GM15510 (cell line): ENCODE results near the gene PFKL.

Source experiments
- POLR2A ChIP-seq: IDR thresholded peaks from 3 replicates; pipeline ENCODE4 v1.6.1; 2011; ENCODE audit warnings: borderline replicate concordance; ENCODE audit not compliant: insufficient read length; ENCODE audit errors: extremely low read depth

Gene PFKL

GRCh38 chr21:44366586-44367211 is 66.8 kb downstream of the PFKL start:
- TF ChIP-seq POLR2A: no peak

- TF ChIP-seq POLR2A: no peak
Observed at GRCh38 chr21:44368711-44369446, 69.0 kb downstream of the PFKL start.

- no peak for TF ChIP-seq POLR2A
Observed at GRCh38 chr21:44370027-44370735, 70.3 kb downstream of the PFKL start.

GRCh38 chr21:44370786-44371410 is 71.0 kb downstream of the PFKL start:
- TF ChIP-seq POLR2A: no peak

GRCh38 chr21:44371596-44371995 is 71.7 kb downstream of the PFKL start:
- no peak for TF ChIP-seq POLR2A

GRCh38 chr21:44372616-44373015 is 72.8 kb downstream of the PFKL start:
- no peak for TF ChIP-seq POLR2A

- TF ChIP-seq POLR2A: no peak
Observed at GRCh38 chr21:44374601-44375280, 74.9 kb downstream of the PFKL start.

GRCh38 chr21:44375281-44375651 is 75.4 kb downstream of the PFKL start:
- no peak for TF ChIP-seq POLR2A

GRCh38 chr21:44375761-44376241 is 75.9 kb downstream of the PFKL start:
- TF ChIP-seq POLR2A: no peak

GRCh38 chr21:44376606-44377005 is 76.8 kb downstream of the PFKL start:
- no peak for TF ChIP-seq POLR2A
